Cerebellar nuclear complex (tissue), 1 donor: ENCODE results near the gene SETBP1.

Source experiments
- DNase-seq, 2 experiments: peaks; one replicate each; lab custom pipeline; 2025; lab: John Stamatoyannopoulos, UW

SETBP1 gene

GRCh38 chr18:44731530-44732237 lies 51.0 kb downstream of the SETBP1 start:
- no peak for DNase-seq

GRCh38 chr18:44732238-44732563 lies 51.5 kb downstream of the SETBP1 start:
- no peak for DNase-seq

DNA sequence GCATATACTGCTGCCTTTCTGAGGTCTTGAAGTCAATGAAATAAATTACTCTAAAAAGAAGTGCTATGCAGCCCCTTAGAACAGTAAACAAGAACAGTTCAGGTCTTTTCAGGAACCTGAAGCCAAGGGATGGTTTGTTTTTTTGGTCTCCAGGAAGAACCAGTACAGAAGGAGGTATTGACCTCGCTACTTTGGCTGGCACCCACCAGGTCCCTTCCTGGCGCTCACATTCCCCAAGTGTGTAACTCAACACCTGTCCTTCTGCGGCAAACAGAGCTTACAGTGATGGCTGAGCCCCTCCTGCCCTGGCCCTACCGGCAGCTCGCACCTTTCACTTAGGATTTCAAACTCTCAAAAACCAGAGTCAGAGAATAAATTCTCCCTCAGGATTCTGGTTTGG lies 51.9 kb downstream of the SETBP1 start:
- DNase-seq, result no peak

DNA sequence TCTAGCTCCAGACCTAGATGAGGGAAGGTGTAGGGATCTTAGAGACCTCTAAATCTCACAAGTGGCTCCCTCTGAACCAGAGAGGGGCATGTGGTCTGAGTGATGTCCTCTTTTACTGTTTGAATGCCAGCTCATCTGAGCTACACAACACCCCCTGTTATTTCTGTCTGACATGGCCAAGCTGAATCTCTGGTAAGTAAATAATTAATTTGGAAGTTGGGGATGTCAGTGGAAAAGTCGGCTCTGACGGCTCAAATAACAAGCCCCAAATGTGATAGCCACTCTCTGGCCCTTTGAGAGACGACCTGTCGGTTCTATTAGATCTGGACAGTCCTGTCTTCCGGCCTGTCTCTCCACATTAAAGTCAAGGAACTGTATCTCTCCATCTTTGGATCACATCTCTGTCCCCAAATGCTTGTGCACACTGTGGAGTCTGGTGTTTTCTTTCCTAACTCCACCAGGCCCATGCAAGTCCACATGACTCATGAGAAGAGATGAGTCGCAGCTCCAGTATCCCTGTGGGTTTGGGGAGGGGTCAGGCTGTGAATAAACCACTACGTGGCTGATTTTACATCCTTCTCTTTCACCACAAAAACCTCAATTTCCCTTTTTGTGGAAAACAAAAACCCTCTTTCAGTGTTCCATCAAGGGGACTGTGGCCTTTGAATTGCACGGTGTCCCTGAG lies 52.5 kb downstream of the SETBP1 start:
- no peak for DNase-seq

DNA sequence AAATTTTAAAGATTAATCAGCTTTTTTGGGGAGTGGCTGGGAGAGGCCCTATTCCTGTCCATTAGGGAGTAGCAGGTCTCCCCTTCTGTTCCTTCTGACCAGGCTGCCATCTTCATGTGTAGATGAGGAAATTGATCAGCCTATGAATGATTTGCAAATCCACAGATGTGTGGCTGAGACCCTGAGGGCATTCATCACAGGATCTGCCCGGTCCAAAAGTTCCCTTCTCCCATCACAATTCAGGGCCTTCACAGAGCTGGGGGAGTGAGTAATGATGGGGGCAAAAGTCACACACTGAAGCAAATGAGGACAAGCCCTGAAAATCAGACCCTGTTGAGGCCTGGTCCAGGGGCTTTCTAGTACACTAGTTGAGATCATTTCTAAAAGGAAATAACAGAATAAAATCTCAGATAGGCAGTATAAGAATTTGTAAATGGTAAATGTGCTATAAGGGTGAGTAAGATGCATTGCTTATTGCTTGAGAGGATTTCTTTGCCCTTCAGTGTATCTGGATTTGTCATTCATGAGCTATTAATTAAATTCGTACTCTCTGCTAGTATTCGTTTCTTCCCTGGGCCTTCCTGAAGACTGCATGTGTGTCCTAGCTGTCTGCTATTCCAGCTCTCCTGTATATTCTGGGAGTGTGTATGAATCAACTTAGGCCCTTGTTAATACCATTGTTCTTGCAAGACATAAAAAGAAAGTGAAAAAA lies 53.2 kb downstream of the SETBP1 start:
- no peak for DNase-seq

DNA sequence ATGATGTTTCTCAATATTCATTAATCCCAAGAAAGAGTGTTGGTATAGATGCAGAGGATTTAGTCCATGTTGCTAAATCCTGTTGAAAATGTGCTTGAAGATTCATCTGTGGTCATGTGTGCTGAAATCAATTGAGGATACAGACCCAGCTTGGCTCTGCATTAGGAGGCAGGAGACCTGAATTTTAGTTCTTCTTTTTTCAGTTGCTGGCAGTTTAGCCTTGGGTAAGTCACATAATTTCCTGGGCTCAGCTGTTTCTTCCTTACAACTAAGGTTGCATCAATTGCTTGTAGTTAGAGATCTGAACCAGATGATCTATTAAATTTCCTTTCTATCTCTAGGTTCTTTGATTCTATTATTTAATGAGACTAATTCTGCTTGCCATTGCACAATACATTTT lies 54.4 kb downstream of the SETBP1 start:
- no peak for DNase-seq

DNA sequence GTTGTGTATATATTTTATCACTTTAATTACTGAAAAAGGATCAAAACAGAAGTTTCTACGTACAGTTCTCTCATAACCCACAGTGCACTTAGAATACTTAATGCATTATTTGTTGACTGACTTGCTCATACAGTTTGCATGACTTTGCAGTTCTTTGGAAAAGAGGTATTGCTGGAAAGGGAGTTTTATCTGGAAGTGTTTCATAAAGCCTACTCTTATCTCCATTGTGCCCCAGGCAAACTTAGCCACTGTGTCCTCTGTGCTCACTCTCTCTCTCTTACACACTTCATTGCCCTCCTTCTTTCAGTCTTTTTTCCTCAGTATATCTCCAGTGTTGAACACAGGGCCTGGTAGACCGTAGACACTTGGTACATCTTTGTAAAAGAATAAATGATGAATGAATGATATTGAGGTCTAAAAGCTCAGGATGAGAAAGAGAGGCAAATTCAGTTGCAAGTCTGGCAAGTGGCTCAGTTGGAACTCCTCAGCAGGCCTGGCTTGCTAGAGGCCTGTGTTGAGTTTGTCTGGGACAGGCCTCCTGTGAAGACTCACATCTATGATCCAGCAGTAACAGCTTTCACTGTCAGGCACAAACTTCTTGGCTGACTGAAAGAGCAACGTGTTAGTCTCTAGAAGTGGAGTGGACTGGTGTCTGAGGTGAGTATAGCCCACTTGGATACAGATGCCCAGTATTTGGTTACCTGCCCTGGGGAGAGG lies 56.1 kb downstream of the SETBP1 start:
- DNase-seq, result no peak

DNA sequence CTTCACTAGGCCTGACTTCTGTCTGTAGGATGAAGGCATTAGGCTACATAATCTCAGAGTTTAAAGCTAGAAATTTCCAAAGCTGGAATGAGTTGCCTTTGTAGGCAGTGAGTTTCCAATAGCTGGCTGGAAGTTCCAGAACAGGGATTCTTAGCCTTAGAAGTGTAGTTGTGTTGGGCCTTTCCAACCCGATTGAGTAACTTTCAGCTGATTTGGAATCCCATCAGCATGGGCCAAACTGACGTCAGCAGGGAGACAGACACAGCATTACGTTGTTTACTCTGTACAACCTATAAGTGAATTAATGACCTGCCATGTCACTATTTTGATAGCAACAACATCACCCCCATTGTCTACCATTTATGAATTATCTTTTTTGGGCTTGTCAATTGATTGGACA lies 56.9 kb downstream of the SETBP1 start:
- no peak for DNase-seq

- DNase-seq, result no peak
Observed at GRCh38 chr18:44740000-44740399, 59.3 kb downstream of the SETBP1 start.

- DNase-seq, result no peak
Observed at GRCh38 chr18:44741085-44741484, 60.4 kb downstream of the SETBP1 start.

DNA sequence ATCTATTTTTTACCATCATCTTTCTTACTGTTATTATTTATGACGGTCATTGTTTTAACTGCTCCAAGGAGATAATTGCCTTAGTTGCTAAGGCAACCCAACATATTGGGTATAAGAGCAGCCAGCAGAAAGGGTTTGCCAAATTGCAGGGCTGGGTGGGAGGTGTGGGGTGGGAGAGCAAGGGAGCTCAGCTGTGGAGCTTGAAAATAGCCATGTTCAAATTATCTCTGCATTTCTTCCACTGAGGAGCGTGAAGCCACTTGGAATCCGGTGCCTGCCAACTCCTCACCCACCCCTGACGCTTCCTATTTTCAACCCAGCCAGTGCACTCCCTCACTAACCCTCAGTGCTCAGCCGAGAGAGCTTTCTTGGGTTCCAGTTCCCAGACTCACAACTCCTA lies 60.8 kb downstream of the SETBP1 start:
- DNase-seq, result no peak

GRCh38 chr18:44742126-44742525 lies 61.4 kb downstream of the SETBP1 start:
- no peak for DNase-seq

DNA sequence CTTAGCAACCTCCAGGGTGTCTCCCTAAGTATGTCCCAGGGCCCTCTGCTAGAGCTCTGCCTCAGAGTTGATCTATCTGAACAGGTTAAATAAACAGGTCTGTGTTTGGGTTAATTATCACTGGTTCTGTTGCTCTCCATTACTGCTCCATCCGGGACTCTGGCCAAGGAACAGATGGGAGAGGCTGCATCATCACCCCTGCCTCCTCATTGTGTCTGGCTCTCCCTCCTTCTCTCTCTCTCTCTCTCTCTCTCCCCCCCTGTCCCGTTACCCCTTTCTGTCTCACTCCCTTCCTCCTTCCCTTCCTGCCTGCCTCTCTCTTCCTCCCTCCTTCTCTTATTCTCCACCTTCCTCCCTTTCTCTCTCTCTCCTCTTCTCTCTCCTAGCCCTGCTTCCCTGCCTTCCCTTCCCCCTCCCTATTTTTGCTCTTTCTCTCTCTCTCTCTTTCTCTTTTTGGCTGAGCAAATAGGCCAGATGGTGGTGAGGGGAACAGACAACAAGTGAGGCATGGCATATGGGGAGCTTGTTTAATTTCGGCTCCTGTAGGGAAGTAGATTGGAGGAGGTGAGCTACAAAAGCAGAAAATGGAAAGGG lies 62.1 kb downstream of the SETBP1 start:
- DNase-seq, result peak; percentile 71 to 93

- DNase-seq, result peak in 1 of 2 experiments; percentile 25
Observed at GRCh38 chr18:44743631-44744030, 62.9 kb downstream of the SETBP1 start.

DNA sequence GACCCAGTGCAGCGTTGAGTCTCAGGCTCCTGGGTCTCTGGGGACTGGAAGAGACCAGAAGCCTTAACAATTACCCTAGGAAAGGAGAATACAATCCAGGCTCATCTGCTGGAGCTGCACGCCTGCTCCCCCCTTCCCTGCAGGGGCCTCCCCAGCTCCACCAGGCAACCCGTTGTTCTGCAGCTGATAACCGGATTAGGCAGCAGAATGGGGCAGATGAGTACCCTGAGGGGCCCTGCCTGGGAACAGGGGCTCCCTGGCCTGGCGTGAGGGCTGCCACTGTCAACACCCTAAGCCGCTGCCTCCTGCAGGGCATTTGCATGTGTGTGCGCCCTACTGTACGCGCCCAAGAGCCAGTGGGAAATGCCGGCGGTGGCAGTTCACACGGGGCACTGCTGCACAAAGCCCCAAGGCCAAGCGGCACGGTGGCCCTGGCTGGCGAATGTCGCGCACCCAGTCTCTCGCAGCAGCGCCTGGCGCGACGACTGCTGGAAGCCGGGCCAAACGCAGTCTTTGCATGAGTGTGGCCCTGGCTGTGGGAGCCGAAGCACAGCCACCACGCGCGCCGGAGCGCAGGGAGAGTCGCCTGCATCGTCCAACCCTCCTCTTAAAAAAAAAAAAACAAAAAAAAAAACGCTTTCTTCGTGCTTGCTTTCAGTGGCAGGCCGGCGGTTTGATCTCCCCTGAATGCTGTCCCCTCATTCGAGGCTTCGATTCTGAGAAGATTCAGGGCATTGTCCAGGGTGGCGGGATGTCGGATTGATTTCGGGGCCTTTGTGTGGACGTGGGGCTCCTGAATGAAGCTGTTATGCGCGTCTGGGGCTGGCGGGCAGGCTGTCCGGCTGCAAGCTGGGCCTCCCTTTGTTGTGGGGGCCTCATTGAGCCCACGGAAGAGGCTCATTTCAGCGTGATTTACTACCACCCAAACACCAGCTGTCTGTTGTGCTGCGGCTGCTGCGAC lies 63.8 kb downstream of the SETBP1 start:
- DNase-seq, result no peak

GRCh38 chr18:44747157-44747556 lies 66.5 kb downstream of the SETBP1 start:
- no peak for DNase-seq

- DNase-seq, result no peak
Observed at GRCh38 chr18:44748582-44748981, 67.9 kb downstream of the SETBP1 start.

DNA sequence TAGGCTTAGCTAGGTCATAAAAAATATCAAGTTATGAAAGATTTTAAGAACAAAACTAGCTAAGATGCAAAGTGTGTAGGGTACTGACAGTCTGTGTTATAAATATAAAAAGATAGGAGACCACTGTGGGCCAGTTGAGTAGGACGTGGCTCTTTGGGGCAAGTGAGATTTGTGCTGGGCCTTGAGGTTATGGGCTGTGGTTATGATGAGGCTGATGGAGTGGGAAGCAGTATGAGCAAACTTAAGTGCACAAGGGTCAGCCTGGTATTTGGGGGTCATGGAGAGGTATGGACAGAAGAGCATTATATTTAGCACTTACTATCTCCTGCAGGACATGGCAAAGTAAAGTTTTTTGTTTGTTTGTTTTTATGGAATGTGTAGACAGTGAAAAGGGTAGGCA lies 70.1 kb downstream of the SETBP1 start:
- DNase-seq, result no peak

GRCh38 chr18:44754567-44754966 lies 73.9 kb downstream of the SETBP1 start:
- DNase-seq, result no peak

DNA sequence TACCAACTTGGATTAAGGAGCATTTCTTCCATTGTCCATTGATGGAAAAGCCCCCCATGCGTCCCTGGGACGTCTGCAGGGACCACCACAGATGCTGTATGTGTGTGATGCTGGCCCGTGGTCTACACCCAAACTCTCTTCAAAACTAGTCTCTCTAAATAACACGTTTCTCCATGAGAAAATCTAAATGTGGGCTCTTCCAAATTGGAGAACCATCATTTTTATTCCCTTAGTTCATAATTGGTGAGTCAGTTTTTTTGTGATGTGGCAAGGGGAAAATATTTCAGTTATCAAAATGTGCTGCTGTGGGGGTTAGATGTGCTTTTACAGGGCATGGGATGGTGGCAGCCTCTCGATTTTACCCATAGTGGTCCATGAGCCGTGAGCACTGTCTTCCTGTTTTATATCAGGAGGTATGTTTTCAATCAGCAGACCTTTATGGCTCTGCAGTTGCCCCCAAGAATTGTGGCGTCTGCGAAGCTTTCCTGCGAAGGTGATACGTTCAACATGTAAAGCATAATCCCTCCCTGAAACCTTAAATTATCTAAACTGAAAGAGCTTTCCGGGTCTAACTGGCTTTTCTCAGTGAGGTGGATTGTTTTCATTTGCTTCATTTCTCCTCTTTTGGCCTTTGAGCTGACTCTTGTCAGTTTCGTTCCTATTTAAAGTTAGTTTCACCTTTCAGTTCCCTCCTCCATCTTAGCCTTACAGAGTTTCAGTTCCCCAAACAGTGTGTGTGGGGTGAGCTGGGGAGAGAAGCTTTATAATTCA lies 78.4 kb downstream of the SETBP1 start:
- no peak for DNase-seq
